ENCODE results near the gene LAMA3. TPM values are rescaled to one million over a fixed set of nuclear protein-coding genes. Genes with fewer than 3 reads are reported as not detected.

LAMA3 gene
- total RNA-seq, 4 donors from 2014 or later: 14.9 to 81.4 (median 69.3) TPM

DNA sequence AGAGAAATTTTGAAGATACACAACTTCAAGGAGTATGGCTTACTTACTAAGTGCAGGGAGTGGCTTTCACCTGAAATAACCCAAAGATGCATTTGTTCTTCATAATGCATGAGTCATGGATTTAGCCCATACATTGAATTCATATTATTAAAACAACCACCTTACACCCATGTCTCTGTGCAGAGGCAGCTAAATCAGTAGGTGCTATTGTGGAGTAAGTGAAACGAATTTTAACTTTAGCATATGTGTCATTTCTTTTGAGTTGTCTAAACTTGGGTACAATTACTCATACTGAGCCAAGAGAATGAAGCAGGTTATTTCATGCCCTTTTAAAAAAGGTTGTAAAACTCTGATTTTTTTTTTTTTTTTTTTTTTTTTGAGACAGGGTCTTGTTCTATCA lies 15.5 kb upstream of the LAMA3 start:
- Histone ChIP-seq H3K27ac (no peak overlapping the region), H3K27me3 (no peaks in the 10 kb centered on the region), H3K4me3 (no peak overlapping the region), H3K36me3 (no peaks in the 10 kb centered on the region), H3K9me3 (no peaks in the 10 kb centered on the region), H3K4me1 (no peaks in the 10 kb centered on the region)
- DNase-seq: no peak
- TF ChIP-seq, protein P1, sequence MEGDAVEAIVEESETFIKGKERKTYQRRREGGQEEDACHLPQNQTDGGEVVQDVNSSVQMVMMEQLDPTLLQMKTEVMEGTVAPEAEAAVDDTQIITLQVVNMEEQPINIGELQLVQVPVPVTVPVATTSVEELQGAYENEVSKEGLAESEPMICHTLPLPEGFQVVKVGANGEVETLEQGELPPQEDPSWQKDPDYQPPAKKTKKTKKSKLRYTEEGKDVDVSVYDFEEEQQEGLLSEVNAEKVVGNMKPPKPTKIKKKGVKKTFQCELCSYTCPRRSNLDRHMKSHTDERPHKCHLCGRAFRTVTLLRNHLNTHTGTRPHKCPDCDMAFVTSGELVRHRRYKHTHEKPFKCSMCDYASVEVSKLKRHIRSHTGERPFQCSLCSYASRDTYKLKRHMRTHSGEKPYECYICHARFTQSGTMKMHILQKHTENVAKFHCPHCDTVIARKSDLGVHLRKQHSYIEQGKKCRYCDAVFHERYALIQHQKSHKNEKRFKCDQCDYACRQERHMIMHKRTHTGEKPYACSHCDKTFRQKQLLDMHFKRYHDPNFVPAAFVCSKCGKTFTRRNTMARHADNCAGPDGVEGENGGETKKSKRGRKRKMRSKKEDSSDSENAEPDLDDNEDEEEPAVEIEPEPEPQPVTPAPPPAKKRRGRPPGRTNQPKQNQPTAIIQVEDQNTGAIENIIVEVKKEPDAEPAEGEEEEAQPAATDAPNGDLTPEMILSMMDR (IDR thresholded peaks at IDR 0.05): no peak
- no peak for TF ChIP-seq POLR2A (IDR thresholded peaks at IDR 0.05)

DNA sequence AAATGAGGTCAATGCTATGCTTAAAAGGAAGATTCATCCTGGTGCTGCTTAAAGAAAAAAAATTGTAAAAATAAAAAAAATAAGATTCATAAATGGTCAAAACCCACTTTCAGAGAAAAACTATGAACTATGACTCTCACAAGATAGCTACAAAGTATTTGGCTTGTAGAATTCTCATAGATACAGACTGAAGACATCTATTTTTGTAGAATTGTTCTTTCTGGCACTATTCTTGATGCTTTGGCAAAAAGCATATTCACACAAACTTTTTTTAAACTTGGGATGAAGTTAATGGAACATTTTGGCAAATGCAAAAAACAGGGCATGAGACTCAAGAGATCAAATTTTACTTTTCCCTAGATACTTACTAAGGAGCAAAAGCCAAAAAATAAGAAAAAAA lies 14.0 kb upstream of the LAMA3 start:
- DNase-seq: no peak
- Histone ChIP-seq H3K27me3 (no peaks in the 10 kb centered on the region), H3K9me3 (no peaks in the 10 kb centered on the region), H3K27ac (no peak overlapping the region), H3K36me3 (no peaks in the 10 kb centered on the region), H3K4me3 (no peak overlapping the region), H3K4me1 (no peaks in the 10 kb centered on the region)
- TF ChIP-seq POLR2A (IDR thresholded peaks at IDR 0.05): no peak

DNA sequence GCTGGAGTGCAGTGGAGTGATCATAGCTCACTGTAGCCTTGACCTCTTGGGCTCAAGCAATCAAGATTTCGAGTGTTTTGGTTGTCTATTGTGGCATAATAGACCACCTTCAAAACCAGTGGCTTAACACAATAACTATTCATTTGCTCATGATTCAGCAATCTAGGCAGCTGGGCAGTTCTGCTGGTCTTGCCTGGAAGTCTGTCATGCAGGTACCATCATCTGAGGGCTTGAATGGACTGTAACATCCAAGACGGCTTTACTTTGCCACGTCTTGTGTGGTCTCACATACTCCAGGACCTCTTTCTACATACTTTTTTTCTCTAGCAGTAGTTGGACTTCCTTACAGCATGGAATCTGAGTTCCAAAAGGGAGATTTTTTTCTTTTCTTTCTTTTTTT lies 13.4 kb upstream of the LAMA3 start:
- Histone ChIP-seq H3K9me3 (no peaks in the 10 kb centered on the region), H3K4me1 (no peaks in the 10 kb centered on the region), H3K36me3 (no peaks in the 10 kb centered on the region), H3K4me3 (no peak overlapping the region), H3K27me3 (no peaks in the 10 kb centered on the region), H3K27ac (no peak overlapping the region)
- no peak for TF ChIP-seq POLR2A (IDR thresholded peaks at IDR 0.05)
- TF ChIP-seq, protein P1 (IDR thresholded peaks at IDR 0.05): no peak
- no peak for DNase-seq

DNA sequence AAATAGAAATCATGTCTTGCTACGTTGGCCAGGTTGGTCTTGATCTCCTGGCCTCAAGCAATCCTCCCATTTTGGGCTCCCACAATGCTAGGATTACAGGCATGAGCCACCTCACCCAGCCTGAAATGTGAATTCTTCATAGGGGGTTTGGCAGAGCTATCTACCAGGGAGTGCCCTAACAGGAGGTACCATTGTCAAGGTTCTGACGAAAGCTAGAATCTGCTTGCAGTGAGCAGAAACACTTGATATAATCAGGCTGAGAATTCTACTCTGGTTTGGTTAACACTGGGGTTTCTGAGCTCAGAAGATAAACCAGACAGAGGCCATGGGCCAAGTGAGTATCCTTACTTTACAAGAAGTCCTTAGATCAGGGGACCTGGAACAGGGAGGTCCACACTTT lies 7.2 kb upstream of the LAMA3 start:
- Histone ChIP-seq H3K4me1 (peaks cover 0 to 4% (median 0%) of the 10 kb centered on the region in 4 donors), H3K27ac (no peak overlapping the region), H3K4me3 (no peak overlapping the region), H3K27me3 (no peaks in the 10 kb centered on the region), H3K9me3 (no peaks in the 10 kb centered on the region), H3K36me3 (no peaks in the 10 kb centered on the region)
- TF ChIP-seq, protein P1 (IDR thresholded peaks at IDR 0.05): no peak
- no peak for TF ChIP-seq POLR2A (IDR thresholded peaks at IDR 0.05)
- DNase-seq: no peak

DNA sequence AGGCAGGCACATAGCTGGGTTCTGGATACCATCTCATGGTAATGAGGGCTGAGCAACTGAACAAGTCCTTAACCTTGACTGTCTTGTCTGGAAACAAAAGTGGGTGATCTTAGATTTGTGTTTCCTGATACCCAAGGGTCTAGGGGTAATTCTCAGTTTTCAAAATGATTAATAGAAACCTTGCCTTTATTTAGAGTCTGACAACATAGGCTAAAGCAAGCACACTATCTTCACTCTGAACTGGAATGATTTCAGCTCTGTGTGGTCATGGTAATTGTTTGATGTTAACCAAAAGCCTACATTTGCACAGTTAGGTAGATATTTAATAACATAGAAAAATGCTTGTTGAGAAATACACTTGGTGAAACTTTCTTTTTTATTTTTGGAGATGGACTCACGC lies 6.8 kb upstream of the LAMA3 start:
- no peaks in the 10 kb centered on the region for H3K27me3 ChIP-seq
- H3K36me3 ChIP-seq: no peaks in the 10 kb centered on the region
- no peak overlapping the region for H3K4me3 ChIP-seq
- no peaks in the 10 kb centered on the region for H3K9me3 ChIP-seq
- DNase-seq: no peak
- TF ChIP-seq POLR2A (IDR thresholded peaks at IDR 0.05): no peak
- TF ChIP-seq, protein P1 (IDR thresholded peaks at IDR 0.05): no peak
- H3K27ac ChIP-seq: no peak overlapping the region
- H3K4me1 ChIP-seq: peaks cover 0 to 4% (median 0%) of the 10 kb centered on the region in 4 donors

DNA sequence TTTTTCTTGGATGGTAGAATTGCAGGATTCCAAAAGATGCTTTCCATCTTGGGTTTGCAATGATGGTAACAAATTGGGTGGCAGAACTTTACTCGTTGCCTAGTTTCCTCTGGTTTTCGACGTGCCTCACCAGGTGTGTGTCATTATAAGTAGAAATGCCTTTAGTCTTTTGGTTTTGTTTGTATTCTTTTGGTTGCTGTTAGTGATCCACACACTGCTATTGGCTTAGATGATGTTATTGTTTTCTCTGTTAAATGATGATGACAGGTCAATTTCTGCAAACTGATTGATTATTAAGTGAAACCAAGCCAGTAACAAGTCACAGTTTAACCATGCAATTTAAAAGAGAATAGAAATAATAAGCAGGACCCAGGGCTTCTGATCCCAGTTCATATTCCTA lies 6.1 kb upstream of the LAMA3 start:
- TF ChIP-seq POLR2A (IDR thresholded peaks at IDR 0.05): no peak
- TF ChIP-seq, protein P1 (IDR thresholded peaks at IDR 0.05): no peak
- H3K4me3 ChIP-seq: no peak overlapping the region
- H3K4me1 ChIP-seq: peaks cover 0 to 4% (median 0%) of the 10 kb centered on the region in 4 donors
- no peaks in the 10 kb centered on the region for H3K36me3 ChIP-seq
- H3K27me3 ChIP-seq: no peaks in the 10 kb centered on the region
- DNase-seq: no peak
- no peak overlapping the region for H3K27ac ChIP-seq
- H3K9me3 ChIP-seq: no peaks in the 10 kb centered on the region

Data from Peyer's patch (tissue), 4 donors.